GM12865 (cell line): ENCODE data around the gene FAAP100.

ENCODE experiments used
- DNase-seq: peaks from one replicate; pipeline ENCODE4 v3.0.0; 2010; ENCODE audit warnings: low read depth
- H3K4me3 ChIP-seq: 2 replicates; pipeline ENCODE4 v1.5.1; 2011; ENCODE audit warnings: mild to moderate bottlenecking, low read depth, low read length, control low read depth
- CTCF ChIP-seq: IDR thresholded peaks from 2 replicates; pipeline ENCODE4 v1.5.1; 2011; ENCODE audit warnings: low read length, control low read depth, low read depth, inconsistent platforms; ENCODE audit not compliant: insufficient read depth; ENCODE audit errors: missing control alignments

The FAAP100 gene

DNA sequence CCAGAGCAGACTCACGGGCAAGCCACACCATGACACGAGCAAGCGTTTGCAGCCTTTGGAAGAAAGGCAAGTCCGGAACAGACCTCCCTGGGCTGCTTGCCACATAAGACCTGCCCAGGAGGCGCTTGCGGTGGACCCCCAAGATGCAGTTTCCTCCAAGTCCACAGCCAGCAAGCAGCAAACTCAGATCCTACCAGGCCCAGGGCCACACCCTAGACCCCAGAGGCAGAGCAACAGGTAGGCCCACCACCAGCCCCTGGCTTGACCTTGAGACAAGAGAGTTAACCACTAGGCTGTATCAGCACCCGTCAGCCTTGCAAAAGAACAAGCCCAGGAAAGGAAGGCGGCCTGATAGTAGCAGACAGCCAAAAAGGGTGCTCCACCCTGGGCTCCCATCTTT is 2.3 kb downstream of the FAAP100 start:
- no peak for TF ChIP-seq CTCF
- DNase-seq: no peak
- H3K4me3 ChIP-seq: no peak overlapping the region

DNA sequence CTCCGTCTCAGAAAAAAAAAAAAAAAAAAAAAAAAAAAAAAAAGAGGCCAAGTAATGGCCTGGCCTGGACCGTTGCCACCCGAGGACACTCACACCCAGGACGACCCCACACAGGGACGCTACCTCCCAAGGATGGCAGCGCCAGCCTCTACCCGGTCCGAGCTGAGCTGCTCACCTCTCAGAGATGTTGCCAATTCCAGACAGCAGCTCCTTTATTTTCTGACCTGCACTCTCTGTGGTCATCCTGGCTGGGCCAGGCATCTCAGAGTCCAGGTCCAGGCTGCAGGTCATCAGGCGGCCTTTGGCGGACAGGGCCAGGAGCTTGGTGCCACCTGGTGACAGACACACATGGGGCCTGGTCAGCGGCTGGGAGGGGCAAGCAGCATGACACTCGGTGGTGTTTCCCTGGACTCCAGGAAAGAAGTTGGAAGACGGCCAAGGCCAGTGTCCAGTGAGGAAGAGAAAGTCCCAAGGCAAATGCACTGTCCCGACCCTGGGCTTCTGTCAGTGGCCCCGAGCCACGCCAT is 3.1 kb downstream of the FAAP100 start:
- TF ChIP-seq CTCF: no peak
- H3K4me3 ChIP-seq: no peak overlapping the region
- no peak for DNase-seq

GRCh38 chr17:81547614-81547982 is 4.6 kb downstream of the FAAP100 start:
- TF ChIP-seq CTCF: no peak
- H3K4me3 ChIP-seq: no peak overlapping the region
- no peak for DNase-seq

DNA sequence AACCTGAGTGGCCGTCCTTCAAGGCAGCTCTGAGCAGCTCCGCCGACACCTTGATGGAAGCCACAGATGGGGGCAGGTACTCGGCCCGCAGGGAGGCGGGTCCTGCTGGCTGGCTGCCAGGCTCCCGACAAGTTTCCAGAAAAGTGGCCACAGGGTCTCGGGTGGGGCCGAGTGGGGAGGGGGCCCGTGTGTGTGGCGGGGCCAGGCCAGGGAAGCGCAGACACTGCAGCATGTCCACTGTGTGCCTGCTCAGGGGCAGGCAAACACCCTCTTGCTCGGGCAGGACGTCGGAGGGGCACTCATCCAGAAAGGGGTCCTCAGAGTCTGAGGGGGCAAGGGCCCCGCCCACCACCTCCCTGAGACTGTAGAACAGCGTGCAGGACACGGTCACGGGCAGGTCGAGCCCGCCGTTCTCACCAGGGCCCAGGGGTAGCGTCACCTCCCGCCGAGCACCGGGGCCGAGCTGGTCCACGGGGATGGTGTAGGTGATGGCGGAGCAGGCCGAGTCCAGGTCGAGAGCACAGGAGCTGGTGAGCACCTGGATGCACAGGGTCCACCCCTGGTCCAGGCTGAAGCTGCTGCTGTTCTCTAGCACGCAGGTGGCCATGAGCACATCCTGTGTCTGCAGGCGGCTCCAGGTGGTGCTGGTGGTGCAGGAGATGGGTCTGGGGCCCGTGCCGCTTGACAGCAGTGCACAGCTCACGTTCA is 5.1 kb downstream of the FAAP100 start:
- TF ChIP-seq CTCF: no peak
- no peak for DNase-seq
- no peak overlapping the region for H3K4me3 ChIP-seq

DNA sequence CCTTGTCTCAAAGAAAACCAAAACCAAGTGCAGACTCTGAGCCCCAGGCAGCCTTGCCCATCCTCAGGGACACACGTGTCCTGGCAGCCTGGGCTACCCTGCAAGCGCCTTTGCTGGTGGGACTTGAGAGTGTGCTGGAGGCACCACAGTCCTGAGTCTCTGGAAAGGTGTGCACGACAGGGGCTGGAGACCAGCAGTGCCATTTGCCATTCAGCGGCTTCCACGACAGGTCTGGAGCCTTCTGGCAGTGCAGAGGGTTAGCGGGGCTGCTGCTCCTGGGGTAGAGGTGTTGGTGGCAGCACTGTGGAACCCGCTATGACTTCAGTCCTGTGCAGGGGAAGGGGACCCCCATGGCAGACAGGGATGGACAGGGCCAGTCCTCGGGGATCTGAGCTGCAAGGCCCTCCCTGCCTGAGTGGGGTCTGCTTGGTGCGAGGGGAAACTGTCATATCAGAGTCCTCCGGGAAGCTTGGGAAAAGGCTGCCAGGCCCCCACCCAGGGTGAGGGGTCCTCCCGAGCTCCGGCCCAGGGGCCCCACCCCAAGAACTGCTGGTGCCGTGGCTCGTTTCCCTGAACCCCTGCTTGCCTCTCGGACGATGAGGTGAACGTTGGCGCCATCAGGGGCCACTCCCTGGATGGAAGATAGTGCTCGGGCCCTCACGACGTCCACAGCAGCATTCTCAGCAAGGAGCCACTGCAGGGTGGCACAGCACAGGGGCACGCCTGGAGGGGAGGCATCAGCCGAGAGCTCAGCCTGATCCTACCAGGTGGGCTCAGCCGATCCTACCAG is 6.8 kb downstream of the FAAP100 start:
- no peak overlapping the region for H3K4me3 ChIP-seq
- DNase-seq: no peak
- TF ChIP-seq CTCF: no peak

GRCh38 chr17:81544281-81544974 is 7.7 kb downstream of the FAAP100 start:
- H3K4me3 ChIP-seq: no peak overlapping the region
- no peak for DNase-seq
- TF ChIP-seq CTCF: no peak
